K562 (cell line): ENCODE data around the gene PLD1. TPM values are rescaled to one million over a fixed set of nuclear protein-coding genes. Genes with fewer than 3 reads are reported as not detected.

ENCODE experiments used
- ATAC-seq: fragments of 200-7000 bp; cut with Tn5 transposase; 3 replicates; pipeline ENCODE4 v1.9.1; 2020; ENCODE audit warnings: moderate library complexity
- BruUV-seq: library from RNA; stranded (reverse); fragments of 400-500 nt; replicated peaks from 2 replicates; lab custom pipeline; 2021; lab: Mats Ljungman, UMichigan
- CTCF ChIA-PET: fragments of 300-600 bp; formaldehyde crosslinking; extraction: SDS; loops from one replicate; lab custom pipeline; 2021; ENCODE audit warnings: low intra/inter-chr PET ratio; lab: Yijun Ruan, JAX
- POLR2A ChIA-PET: fragments of 300-600, 350-650 bp; sonication (Branson Sonifier 250); formaldehyde crosslinking; extraction: SDS; loops from one replicate; lab custom pipeline; 2021; ENCODE audit warnings: antibody characterized with exemption, inconsistent platforms; lab: Yijun Ruan, JAX
- DNase-seq, 4 experiments: peaks; one replicate each; pipeline versions ENCODE4 v3.0.0 to v3.0.0-alpha.2; 2011 to 2018; ENCODE audit warnings: low spot score in 3 of 4, mixed read lengths in 3 of 4; ENCODE audit errors: extremely low read depth in 1 of 4
- FAIRE-seq: peaks from 2 replicates; lab custom pipeline; 2011; peaks lifted over from hg19 to GRCh38; lab: Jason Lieb, UNC
- H2AFZ ChIP-seq: 2 replicates; pipeline ENCODE4 v1.6.0; 2011; ENCODE audit warnings: low read depth, low read length, control low read depth, inconsistent platforms
- H3K27ac ChIP-seq: fragments of 200-600 bp; 3 replicates; pipeline ENCODE4 v1.8.0; 2011; ENCODE audit warnings: low read depth, mild to moderate bottlenecking, control low read depth, inconsistent platforms, low read length, moderate library complexity, mixed read lengths; ENCODE audit errors: extremely low read depth
- H3K27me3 ChIP-seq, 2 experiments: fragments of 300-600 bp in 1 of 2; 2 replicates in 1 of 2; 3 replicates in 1 of 2; pipeline versions ENCODE4 v1.6.0 to v1.8.0; 2011; ENCODE audit warnings: inconsistent platforms in 2 of 2, low read length in 2 of 2, mild to moderate bottlenecking in 1 of 2, mixed read lengths in 1 of 2, moderate library complexity in 1 of 2; ENCODE audit not compliant: control insufficient read depth in 2 of 2, insufficient read depth in 2 of 2
- H3K36me3 ChIP-seq: fragments of 300-600 bp; 3 replicates; pipeline ENCODE4 v1.8.0; 2011; ENCODE audit warnings: mild to moderate bottlenecking, low read length, inconsistent platforms; ENCODE audit not compliant: control insufficient read depth, insufficient read depth
- H3K4me1 ChIP-seq, 2 experiments: fragments of 200-600 bp in 1 of 2; replicated peaks in 1 of 2; 2 replicates in 1 of 2; 3 replicates in 1 of 2; pipeline versions ENCODE4 v1.5.1 to v1.8.0; 2011; ENCODE audit warnings: inconsistent platforms in 2 of 2, low read length in 2 of 2, mild to moderate bottlenecking in 1 of 2, mixed read lengths in 1 of 2, moderate library complexity in 1 of 2; ENCODE audit not compliant: control insufficient read depth in 2 of 2, insufficient read depth in 2 of 2
- H3K4me2 ChIP-seq: 2 replicates; pipeline ENCODE4 v1.6.1; 2011; ENCODE audit warnings: low read length, control low read depth, inconsistent platforms, mixed read lengths; ENCODE audit not compliant: insufficient read depth
- H3K4me3 ChIP-seq: fragments of 200-600 bp; sonication (generic), shearing (Covaris generic); 2 replicates; pipeline ENCODE4 v1.5.1; 2016; ENCODE audit warnings: control low read depth, inconsistent platforms
- H3K79me2 ChIP-seq: fragments of 200-600 bp; 3 replicates; pipeline ENCODE4 v1.8.0; 2011; ENCODE audit warnings: low read length, inconsistent platforms; ENCODE audit not compliant: control insufficient read depth, insufficient read depth
- H3K9ac ChIP-seq, 2 experiments: 2 replicates each; pipeline versions ENCODE4 v1.6.0 to v1.6.1; 2011; ENCODE audit warnings: low read depth in 2 of 2, low read length in 2 of 2, control low read depth in 1 of 2, inconsistent platforms in 1 of 2, mild to moderate bottlenecking in 1 of 2, mixed read lengths in 1 of 2; ENCODE audit not compliant: insufficient read depth in 1 of 2
- H3K9me1 ChIP-seq: one replicate; pipeline ENCODE4 v1.6.0; 2011; ENCODE audit warnings: inconsistent platforms, mild to moderate bottlenecking, low read length, moderate library complexity; ENCODE audit not compliant: control insufficient read depth, insufficient read depth
- H3K9me3 ChIP-seq: replicated peaks from 2 replicates; pipeline ENCODE4 v1.5.1; 2011; ENCODE audit warnings: low read depth, low read length, inconsistent platforms; ENCODE audit not compliant: control insufficient read depth, insufficient read depth
- H4K20me1 ChIP-seq: replicated peaks from 2 replicates; pipeline ENCODE4 v1.6.1; 2011; ENCODE audit warnings: low read length, inconsistent platforms, mixed read lengths; ENCODE audit not compliant: control insufficient read depth, insufficient read depth
- ETV6 ChIP-seq, 3 experiments: fragments of 150-350 bp in 1 of 3; sonication (generic) in 1 of 3; formaldehyde crosslinking in 1 of 3; IDR thresholded peaks; 2 replicates each; pipeline versions ENCODE4 v1.6.1 to v1.8.0; 2014 to 2022; ENCODE audit warnings: borderline replicate concordance in 2 of 3, low read depth in 2 of 3, antibody characterized with exemption in 1 of 3, low read length in 1 of 3, mild to moderate bottlenecking in 1 of 3, missing genetic modification reagents in 1 of 3
- HNRNPK ChIP-seq: fragments of 200-400 bp; formaldehyde crosslinking; IDR thresholded peaks from one replicate; pipeline ENCODE4 v1.6.1; 2018; ENCODE audit warnings: mild to moderate bottlenecking, low read depth, low read length; ENCODE audit not compliant: poor library complexity, severe bottlenecking
- MLLT1 ChIP-seq, 2 experiments: fragments of 450-650 bp; IDR thresholded peaks; 2 replicates each; pipeline ENCODE4 v1.6.1; 2016
- PHF8 ChIP-seq: fragments of 200-600 bp; sonication (generic); IDR thresholded peaks from 2 replicates; pipeline ENCODE4 v1.6.1; 2012; ENCODE audit warnings: mixed run types, mild to moderate bottlenecking, inconsistent platforms, low read length, moderate library complexity, borderline replicate concordance
- TSC22D4 ChIP-seq: fragments of 450-650 bp; IDR thresholded peaks from 2 replicates; pipeline ENCODE4 v1.6.1; 2016; ENCODE audit warnings: missing genetic modification characterization, missing biosample characterization, control low read depth
- WGBS: fragments of 100-300 bp; shearing (Covaris generic); methylation state at CpG from one replicate; pipeline ENCODE4 v1.1.6; 2016; ENCODE audit warnings: low coverage, mixed read lengths; ENCODE audit not compliant: insufficient coverage; ENCODE audit errors: missing lambda C conversion rate; 5-methylcytosine and 5-hydroxymethylcytosine counted together
- in situ Hi-C: fragments of 300-500 bp; cut with MboI; formaldehyde crosslinking; loops from 4 replicates; pipeline ENCODE4 v1.15.0; 2018; ENCODE audit warnings: inconsistent platforms, mixed read lengths
- intact Hi-C: fragments of 100-400 bp; cut with micrococcal nuclease; formaldehyde crosslinking; loops from 2 replicates; pipeline ENCODE4 v1.14.2; 2022
- polyA plus RNA-seq, 8 experiments: library from polyadenylated mRNA; depleted of rRNA in 4 of 8; stranded (reverse) in 5 of 8; unstranded in 3 of 8; fragments of >200 nt; fragmentation: Nextera tagmentation in 2 of 8; fragmentation: Illumina TruSeq in 1 of 8; extraction: Ambion mirVana in 2 of 8; extraction: Trizol in 1 of 8; gene quantifications; 2 replicates each; pipeline versions ENCODE4 v1.2.1 to v1.2.3, GENCODE V29; 2011 to 2014; ENCODE audit warnings: inconsistent platforms in 1 of 8, missing spikeins in 1 of 8
- total RNA-seq, 7 experiments: library from RNA; depleted of rRNA in 6 of 7; stranded (reverse); fragments of >200 nt in 6 of 7; fragmentation: Illumina TruSeq in 2 of 7; extraction: Trizol in 2 of 7; gene quantifications; 2 replicates each; pipeline versions ENCODE4 v1.2.1 to v1.2.3, GENCODE V29; 2011 to 2021; ENCODE audit warnings: low replicate concordance in 1 of 7
- TF ChIP-seq, protein P1 (sequence below): fragments of 450-650 bp; IDR thresholded peaks from 2 replicates; pipeline ENCODE4 v1.6.1; 2016; ENCODE audit warnings: low read depth, mild to moderate bottlenecking, moderate library complexity

The PLD1 gene
- total and polyA plus RNA-seq, 9 of the 15 experiments (the other 6 are each of a cell fraction or from before 2014, with no cell fraction given), result 8.4 to 26.1 (median 18.6) TPM

- H3K4me3 ChIP-seq, result no peak overlapping the region
- CTCF ChIA-PET, result no interaction called here
- BruUV-seq, result no TSS peak
- TF ChIP-seq HNRNPK, result no peak
- TF ChIP-seq PHF8, result no peak
- no peak for TF ChIP-seq MLLT1 (IDR thresholded peaks at IDR 0.05)
- no peak for TF ChIP-seq ETV6 (IDR thresholded peaks at IDR 0.05; ENCODE audit: borderline replicate concordance in 1 of 2, low read depth in 2 of 2, low read length in 1 of 2)
- no peak for TF ChIP-seq ETV6 (CRISPR knock-in tag; IDR thresholded peaks at IDR 0.05; ENCODE audit: borderline replicate concordance)
- no peak for TF ChIP-seq TSC22D4 (tag)
- TF ChIP-seq, protein P1, sequence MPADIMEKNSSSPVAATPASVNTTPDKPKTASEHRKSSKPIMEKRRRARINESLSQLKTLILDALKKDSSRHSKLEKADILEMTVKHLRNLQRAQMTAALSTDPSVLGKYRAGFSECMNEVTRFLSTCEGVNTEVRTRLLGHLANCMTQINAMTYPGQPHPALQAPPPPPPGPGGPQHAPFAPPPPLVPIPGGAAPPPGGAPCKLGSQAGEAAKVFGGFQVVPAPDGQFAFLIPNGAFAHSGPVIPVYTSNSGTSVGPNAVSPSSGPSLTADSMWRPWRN, result no peak
- no peak for FAIRE-seq
- no peak for DNase-seq
- intact Hi-C loops, result no loop called here
- 22% methylated on average over 6 of the region's 6 CpGs for WGBS
- ATAC-seq, result no peak
- H3K9me3 ChIP-seq, result no peaks in the 10 kb centered on the region
- H3K9me1 ChIP-seq, result no peaks in the 10 kb centered on the region
- H3K27me3 ChIP-seq, result no peaks in the 10 kb centered on the region
- POLR2A ChIA-PET, result interaction anchor here (0.9 to 1.0 kb wide), 2 partner anchors 10 to 12 kb away, joined by 3 to 4 read pairs; no protein-coding TSS in a partner anchor
- H2AFZ ChIP-seq, result no peak overlapping the region
- no peak overlapping the region for H3K4me2 ChIP-seq
- H3K79me2 ChIP-seq, result no peaks in the 10 kb centered on the region
- no peaks in the 10 kb centered on the region for H3K4me1 ChIP-seq
- H3K36me3 ChIP-seq, result no peaks in the 10 kb centered on the region
- H3K9ac ChIP-seq, result no peak overlapping the region
- in situ Hi-C loops, result loop anchor here (25.0 kb wide), 1 partner anchor 937 kb away; no protein-coding TSS in a partner anchor
- H4K20me1 ChIP-seq, result no peaks in the 10 kb centered on the region
- H3K27ac ChIP-seq, result no peak overlapping the region
Observed at GRCh38 chr3:171574556-171575240, 235.6 kb downstream of the PLD1 start.
